ENCODE results near the gene S100A8.

GRCh38 chr1:153360592-153361479 is 30.0 kb downstream of the S100A8 start:
- TF ChIP-seq CTCF (IDR thresholded peaks at IDR 0.05; ENCODE audit: insufficient read depth, low read length, poor library complexity, severe bottlenecking): no peak
- no peak for TF ChIP-seq EZH2phosphoT487 (conservative IDR thresholded peaks at IDR 0.05; ENCODE audit: low read length)
